NCI-H187 (cell line): ENCODE measurements around the gene NNMT.
A peak's percentile ranks its signal among the peaks of the same experiment; 100 is the strongest.

Source experiments
- DNase-seq, 2 experiments: peaks; one replicate each; lab custom pipeline; 2025; lab: John Stamatoyannopoulos, UW

Gene NNMT

DNA sequence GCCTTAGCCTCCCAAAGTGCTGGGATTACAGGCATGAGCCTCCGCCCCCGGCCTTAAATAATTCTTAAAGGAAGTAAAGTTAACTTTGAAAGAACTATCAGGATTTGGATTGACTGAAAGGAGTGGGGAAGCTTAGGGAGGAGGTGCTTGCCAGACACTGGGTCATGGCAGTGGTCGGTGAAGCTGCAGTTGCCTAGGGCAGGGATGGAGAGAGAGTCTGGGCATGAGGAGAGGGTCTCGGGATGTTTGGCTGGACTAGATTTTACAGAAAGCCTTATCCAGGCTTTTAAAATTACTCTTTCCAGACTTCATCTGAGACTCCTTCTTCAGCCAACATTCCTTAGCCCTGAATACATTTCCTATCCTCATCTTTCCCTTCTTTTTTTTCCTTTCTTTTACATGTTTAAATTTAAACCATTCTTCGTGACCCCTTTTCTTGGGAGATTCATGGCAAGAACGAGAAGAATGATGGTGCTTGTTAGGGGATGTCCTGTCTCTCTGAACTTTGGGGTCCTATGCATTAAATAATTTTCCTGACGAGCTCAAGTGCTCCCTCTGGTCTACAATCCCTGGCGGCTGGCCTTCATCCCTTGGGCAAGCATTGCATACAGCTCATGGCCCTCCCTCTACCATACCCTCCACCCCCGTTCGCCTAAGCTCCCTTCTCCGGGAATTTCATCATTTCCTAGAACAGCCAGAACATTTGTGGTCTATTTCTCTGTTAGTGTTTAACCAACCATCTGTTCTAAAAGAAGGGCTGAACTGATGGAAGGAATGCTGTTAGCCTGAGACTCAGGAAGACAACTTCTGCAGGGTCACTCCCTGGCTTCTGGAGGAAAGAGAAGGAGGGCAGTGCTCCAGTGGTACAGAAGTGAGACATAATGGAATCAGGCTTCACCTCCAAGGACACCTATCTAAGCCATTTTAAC lies at the start of gene NNMT:
NNMT (plus strand) TSS at position 724 of the 929 bp plus-strand sequence; CDS start at position 882, 158 bp downstream.
- no peak for DNase-seq

- no peak for DNase-seq
Observed at GRCh38 chr11:114247070-114247789, 49.0 kb upstream of the NNMT start.

- no peak for DNase-seq
Observed at GRCh38 chr11:114250180-114250579, 46.0 kb upstream of the NNMT start.

- DNase-seq = no peak
Observed at GRCh38 chr11:114250993-114251814, 45.0 kb upstream of the NNMT start.

GRCh38 chr11:114251815-114252337 lies 44.3 kb upstream of the NNMT start:
- DNase-seq = no peak

GRCh38 chr11:114252767-114253166 lies 43.4 kb upstream of the NNMT start:
- DNase-seq = no peak

DNA sequence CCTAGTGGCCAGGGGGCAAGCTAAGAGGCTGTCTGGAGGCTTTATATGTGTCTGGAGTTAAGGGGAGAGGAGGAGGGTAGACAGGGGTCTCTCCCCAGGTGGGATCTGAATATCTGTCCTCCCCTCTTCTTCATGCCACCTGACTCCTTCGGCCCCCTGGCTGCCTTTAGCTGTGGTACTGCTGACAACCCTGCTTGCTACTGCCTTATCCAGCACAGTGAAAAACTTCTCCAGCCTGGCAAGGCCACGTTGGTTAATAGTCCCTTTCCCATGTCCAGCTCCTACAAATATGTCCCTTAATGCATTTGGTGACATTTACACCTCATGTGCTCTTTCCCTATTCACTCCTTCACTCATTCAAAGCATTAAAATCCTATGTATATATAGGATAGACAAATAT lies 42.4 kb upstream of the NNMT start:
- no peak for DNase-seq

- no peak for DNase-seq
Observed at GRCh38 chr11:114254571-114255146, 41.5 kb upstream of the NNMT start.

DNA sequence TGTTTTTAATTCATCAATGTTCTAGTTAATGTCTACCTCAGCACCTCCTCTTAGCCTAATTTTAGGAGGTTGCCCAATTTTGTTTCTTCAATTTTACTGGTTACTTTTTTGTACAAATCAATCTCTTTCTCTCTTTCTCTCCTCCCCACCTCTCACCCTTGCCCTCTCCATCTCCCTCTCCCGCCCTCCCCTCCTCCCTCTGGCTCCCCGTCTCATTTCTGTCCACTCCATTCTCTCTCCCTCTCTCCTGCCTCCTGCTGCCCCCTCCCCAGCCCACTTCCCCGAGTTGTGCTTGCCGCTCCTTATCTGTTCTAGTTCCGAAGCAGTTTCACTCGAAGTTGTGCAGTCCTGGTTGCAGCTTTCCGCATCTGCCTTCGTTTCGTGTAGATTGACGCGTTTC lies 40.9 kb upstream of the NNMT start:
- no peak for DNase-seq

DNA sequence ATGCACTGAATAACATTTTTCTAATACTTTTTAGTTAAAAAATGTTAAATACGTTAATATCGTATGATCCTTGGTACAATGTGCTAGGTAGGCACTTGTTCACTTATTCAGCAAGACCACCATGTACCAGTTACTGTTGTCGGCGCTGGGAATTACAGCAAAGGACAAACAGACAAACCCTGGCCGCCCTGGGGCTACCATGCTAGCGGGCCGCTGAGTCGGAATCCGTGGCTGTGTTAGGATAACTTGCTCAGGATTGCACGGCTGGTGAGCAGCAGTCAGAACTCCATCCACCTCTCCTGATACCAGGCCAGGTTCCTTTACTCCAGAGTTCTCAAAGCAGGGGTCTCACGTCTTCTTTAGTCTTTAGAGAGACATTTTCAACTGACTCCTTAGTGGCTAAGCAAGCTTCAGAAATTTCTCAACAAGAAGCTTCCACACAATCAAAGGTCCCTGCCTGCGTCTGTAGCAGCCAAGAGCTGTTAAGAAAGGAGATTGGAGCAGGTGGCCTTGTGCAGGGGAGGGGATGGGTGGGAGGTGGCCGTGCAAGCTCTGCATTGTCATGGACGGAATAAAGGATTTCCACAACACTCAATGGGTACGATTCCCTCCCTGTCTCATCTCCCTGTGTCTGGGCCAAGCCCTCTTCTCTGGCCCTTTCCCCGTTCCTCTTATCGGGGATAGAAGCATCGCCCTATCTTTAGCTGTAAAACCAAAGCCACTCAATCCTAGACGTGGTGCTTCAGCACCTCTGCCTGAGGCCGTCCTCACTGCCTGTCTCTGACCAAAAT lies 39.8 kb upstream of the NNMT start:
- no peak for DNase-seq

DNA sequence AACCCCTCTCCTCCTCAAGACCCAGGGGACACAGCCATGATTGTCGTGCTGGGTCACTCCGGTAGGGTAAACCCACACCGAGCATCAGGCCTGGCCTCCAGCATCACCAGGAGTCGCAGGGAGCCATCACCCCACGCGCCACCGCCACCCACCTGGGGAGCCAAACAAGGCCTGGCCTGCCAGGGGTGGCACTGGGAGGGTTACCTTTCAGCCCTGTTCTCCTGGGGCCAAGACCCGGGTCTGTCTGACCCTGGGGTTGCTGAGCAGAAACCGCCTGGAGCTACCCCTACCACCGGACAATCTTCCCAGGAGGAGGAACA lies 39.3 kb upstream of the NNMT start:
- no peak for DNase-seq

DNA sequence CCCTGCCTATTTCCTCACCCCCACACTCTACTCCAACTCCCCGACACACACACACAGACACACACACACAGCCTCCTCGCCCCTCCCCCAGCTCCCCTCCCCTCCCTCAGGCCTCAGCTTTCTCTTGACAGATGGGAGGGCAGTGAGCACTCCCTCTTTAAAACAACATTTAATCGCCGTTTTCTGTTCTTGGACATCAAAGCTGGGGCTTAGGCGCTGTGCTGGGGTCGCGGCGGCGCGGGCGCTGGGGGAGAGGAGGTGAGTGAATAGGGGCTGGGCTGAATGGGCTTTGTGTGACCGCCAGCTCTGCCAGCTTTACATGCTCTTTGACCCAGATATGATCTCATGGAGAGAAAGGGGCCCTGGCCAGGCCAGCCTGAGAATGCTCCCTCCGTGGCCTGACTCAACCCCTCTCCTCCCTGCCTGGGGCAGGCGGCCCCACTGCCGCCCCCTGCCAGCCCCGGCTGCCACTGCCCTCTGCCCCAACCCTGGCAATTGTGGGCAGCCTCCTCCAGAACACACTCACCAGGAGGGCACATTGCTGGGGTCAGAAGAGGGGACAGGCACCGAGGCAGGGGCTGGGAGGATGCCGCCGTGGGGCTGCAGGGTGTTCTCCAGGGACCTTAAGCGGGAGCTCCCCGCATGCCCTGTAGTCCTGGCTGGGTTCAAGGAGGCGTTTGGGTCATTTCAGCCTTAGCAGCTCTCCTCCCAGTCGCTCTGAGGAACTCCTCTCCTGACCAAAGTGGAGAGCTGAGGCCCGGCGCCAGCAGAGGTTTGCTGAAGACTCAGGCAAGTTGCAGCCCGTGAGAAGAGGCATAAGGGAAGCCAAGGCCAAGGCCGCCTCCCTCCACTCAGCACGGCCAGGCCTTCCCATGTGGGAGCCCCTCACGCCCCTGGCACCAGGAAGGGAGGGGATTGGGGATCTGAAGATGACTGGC lies 38.3 kb upstream of the NNMT start:
- DNase-seq = no peak

- DNase-seq = no peak
Observed at GRCh38 chr11:114258696-114259095, 37.5 kb upstream of the NNMT start.

GRCh38 chr11:114259124-114259526 lies 37.1 kb upstream of the NNMT start:
- DNase-seq = no peak

DNA sequence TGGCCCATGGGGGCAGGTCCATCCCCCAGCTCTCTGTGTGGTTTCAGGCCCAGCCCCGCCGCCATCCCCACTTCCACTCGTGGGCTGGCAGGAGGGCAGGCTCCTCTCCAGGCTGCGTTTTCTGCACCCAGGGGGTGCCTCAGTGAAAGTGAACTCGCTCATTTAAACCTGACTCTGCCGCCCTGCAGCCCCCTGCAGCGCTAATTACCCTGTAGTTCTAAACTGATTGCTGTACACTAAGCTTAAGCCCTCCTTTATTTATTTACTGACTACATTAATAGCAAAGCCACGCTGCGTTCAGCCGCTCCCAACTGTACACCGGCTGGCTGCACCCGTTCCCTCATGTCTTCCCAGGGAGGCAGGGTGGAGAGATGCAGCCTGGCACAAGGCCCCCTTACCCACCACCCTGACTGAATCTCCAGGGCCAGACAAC lies 36.6 kb upstream of the NNMT start:
- DNase-seq = no peak

DNA sequence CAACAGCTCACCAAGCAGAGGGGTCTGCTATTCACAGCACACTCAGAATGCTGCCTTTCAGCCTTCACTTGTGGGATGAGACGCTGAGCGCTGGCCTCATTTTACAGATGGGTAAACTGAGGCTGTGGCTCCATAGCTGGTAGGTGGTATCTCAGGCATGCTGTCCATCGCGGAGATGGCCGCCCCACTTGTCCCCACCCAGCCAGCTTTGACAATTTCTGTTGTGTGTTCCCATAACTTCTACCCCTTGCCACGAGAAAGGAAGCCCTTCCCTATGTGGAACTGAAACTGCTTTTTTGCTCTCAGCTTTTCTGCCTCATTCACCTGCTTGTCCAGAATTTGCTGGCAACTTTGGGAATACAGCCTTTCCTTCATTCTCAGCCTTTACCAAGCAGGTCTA lies 36.1 kb upstream of the NNMT start:
- no peak for DNase-seq

DNA sequence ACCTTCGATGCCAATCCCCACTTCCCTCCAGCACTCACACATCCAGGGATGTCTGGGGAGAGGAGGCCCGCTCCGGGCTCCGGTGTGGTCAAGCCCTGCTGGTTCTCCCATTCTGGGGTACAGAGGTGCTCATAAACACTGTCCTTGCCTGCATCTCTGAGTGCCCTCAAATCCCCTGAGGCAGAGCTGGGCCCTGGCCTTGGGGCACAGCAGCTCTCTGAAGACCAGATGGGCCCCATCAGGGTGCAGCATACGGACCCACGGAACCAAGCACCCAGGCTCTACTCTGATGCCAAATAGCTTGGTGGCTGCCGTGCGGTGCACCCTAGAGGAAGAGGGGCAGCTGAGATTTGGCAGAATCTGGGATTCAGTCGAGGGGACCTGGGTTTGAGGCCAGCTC lies 35.7 kb upstream of the NNMT start:
- DNase-seq = no peak

DNA sequence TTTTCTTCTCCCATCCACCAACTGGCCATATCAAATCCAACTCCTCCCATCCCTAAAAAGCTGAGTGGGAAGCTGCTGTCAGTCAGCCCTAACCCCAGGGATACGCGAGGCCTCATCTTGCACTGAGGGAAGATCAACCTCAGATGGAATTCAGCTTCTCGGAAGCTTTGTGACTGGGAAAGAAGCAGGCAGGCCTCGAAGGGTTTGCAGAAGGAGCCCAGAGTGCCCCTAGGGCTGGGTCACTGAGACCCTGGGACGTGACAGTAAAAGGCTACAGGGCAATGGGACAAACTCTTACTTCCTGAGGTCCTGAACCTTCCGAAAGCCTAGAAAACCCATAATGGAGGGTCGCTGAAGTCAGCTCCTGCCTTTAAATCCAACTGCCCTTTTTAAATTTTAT lies 34.4 kb upstream of the NNMT start:
- no peak for DNase-seq

DNA sequence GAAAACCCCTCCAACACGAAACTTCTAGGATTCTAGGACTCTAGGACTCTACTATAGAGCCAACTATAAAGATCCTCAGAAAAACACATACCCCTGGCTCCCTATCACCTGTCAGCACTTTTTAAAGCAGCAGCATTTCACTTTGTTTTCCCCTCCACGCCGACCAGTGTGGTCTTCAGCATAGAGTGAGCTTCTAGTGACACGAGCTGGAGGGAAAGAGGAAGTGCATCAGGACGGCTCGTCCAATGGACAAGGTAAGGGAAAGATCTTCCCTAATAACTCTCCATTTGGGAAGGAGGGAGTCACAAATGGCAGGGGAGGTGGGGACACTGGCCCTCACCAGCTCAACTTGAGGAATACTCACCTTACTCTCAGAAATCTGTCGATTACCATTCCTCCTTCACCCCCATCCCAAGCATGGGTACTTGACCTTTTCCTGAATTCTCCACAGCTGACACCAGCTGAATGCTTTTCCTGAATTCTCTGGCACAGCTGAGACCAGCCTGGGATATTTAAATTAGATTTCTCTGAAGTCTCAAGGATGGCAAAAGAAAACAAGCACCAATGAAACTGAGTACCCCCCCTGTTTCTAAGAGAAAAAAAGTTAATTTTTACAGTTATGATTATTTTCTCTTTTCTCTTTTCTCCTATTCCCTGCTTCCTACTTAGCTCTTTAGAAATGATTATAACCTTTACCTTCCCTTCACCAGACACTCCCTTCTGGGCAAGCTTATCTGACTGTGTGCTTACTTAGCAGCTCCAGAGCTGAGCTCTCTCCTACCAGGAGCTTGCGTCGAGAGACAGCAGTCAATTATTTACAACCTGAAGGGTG lies 33.3 kb upstream of the NNMT start:
- peak in 1 of 2 experiments; percentile 17 for DNase-seq
